Cardiac muscle cell (in vitro differentiated cells and primary cell): ENCODE measurements around the gene TMEM52B. TPM values are rescaled to one million over a fixed set of nuclear protein-coding genes. Genes with fewer than 3 reads are reported as not detected.

Experiments used
- DNase-seq, 2 donors: peaks; one replicate each; pipeline versions ENCODE4 v3.0.0 to v3.0.0-alpha.2; 2010 to 2017; ENCODE audit warnings: low read depth in 1 of 2, low spot score in 1 of 2
- H3K27ac ChIP-seq: fragments of 200-600 bp; sonication (generic); 2 replicates; pipeline ENCODE4 v1.5.1; 2016
- H3K27me3 ChIP-seq: fragments of 200-600 bp; sonication (generic); 2 replicates; pipeline ENCODE4 v1.6.0; 2016; ENCODE audit warnings: control low read depth
- H3K36me3 ChIP-seq: fragments of 200-600 bp; sonication (generic); 2 replicates; pipeline ENCODE4 v1.5.1; 2016; ENCODE audit warnings: control low read depth
- H3K4me1 ChIP-seq: fragments of 200-600 bp; sonication (generic); 2 replicates; pipeline ENCODE4 v1.8.1; 2017; ENCODE audit warnings: low read depth, mild to moderate bottlenecking, mixed run types
- H3K4me3 ChIP-seq: fragments of 200-600 bp; sonication (generic); 2 replicates; pipeline ENCODE4 v1.5.1; 2016; ENCODE audit warnings: mild to moderate bottlenecking
- H3K9me3 ChIP-seq: fragments of 200-600 bp; sonication (generic); 2 replicates; pipeline ENCODE4 v1.5.1; 2017; ENCODE audit warnings: low read depth, mild to moderate bottlenecking, control low read depth
- polyA plus RNA-seq: library from polyadenylated mRNA; unstranded; fragments of >200 nt; fragmentation: Nextera tagmentation; extraction: Ambion mirVana; gene quantifications from 2 replicates; pipeline ENCODE4 v1.2.1, GENCODE V29; 2016
- total RNA-seq: library from RNA; depleted of rRNA; stranded (reverse); fragments of >200 nt; gene quantifications from 2 replicates; pipeline ENCODE4 v1.2.3, GENCODE V29; 2016
- TF ChIP-seq, protein P1 (sequence below): IDR thresholded peaks from 2 replicates; pipeline ENCODE4 v1.5.1; 2012; ENCODE audit warnings: low read depth, mild to moderate bottlenecking, low read length

TMEM52B gene
- total and polyA plus RNA-seq, 2 experiments from 2014 or later: not detected

DNA sequence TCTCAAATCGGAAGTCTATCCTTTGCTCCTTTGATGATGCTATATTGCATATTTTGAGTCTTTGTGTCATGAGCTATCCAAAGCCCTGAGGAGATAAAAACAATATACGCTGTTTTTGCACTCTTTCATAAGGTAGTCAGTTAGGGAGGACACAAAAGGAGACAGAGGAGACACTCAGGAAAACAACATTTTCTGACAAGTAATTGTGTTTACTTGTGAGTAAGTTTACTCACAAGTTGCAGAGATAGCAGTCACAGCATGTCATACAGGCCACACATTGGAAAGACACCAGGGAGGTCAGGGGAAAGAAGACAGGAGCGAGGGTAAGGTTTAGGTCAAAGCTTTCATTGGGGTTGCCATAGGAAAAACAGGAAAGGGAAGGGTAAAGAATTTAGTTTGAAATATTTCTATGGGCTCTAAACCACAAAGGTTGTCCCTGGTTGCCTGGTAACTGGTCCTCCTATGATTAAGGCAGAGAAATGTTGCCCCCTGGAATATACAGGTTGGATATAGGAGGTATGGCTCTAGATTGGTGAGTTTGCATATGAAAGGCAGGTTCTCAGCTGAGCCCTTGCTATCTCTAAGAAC lies 26.5 kb downstream of the TMEM52B start:
- no peak overlapping the region for H3K27ac ChIP-seq
- DNase-seq: no peak
- no peaks in the 10 kb centered on the region for H3K27me3 ChIP-seq
- H3K4me1 ChIP-seq: no peaks in the 10 kb centered on the region
- no peaks in the 10 kb centered on the region for H3K36me3 ChIP-seq
- H3K4me3 ChIP-seq: no peak overlapping the region
- TF ChIP-seq, protein P1, sequence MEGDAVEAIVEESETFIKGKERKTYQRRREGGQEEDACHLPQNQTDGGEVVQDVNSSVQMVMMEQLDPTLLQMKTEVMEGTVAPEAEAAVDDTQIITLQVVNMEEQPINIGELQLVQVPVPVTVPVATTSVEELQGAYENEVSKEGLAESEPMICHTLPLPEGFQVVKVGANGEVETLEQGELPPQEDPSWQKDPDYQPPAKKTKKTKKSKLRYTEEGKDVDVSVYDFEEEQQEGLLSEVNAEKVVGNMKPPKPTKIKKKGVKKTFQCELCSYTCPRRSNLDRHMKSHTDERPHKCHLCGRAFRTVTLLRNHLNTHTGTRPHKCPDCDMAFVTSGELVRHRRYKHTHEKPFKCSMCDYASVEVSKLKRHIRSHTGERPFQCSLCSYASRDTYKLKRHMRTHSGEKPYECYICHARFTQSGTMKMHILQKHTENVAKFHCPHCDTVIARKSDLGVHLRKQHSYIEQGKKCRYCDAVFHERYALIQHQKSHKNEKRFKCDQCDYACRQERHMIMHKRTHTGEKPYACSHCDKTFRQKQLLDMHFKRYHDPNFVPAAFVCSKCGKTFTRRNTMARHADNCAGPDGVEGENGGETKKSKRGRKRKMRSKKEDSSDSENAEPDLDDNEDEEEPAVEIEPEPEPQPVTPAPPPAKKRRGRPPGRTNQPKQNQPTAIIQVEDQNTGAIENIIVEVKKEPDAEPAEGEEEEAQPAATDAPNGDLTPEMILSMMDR: no peak
- no peaks in the 10 kb centered on the region for H3K9me3 ChIP-seq

DNA sequence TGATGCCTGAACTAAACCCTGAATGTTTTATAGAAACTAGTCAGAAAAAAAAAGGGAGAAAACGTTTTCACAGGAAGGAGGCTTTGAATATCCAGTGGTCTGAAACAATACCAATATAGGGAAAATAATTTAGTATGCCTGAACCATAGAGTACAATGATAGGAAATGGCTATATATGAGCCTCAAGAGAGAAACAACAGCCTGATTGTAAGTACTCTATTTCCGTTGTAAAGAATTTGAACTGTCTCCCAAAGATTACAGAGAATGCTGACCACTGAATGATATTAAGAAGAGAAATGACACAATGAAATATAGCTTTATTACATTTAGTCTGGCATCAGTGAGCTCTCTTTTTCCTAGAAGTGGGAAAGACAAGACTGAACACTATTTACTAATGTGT lies 28.3 kb downstream of the TMEM52B start:
- Histone ChIP-seq H3K36me3 (no peaks in the 10 kb centered on the region), H3K27me3 (no peaks in the 10 kb centered on the region), H3K27ac (no peak overlapping the region), H3K4me1 (no peaks in the 10 kb centered on the region), H3K4me3 (no peak overlapping the region), H3K9me3 (no peaks in the 10 kb centered on the region)
- TF ChIP-seq, protein P1: no peak
- peak in 1 of 2 donors; percentile 22 for DNase-seq

DNA sequence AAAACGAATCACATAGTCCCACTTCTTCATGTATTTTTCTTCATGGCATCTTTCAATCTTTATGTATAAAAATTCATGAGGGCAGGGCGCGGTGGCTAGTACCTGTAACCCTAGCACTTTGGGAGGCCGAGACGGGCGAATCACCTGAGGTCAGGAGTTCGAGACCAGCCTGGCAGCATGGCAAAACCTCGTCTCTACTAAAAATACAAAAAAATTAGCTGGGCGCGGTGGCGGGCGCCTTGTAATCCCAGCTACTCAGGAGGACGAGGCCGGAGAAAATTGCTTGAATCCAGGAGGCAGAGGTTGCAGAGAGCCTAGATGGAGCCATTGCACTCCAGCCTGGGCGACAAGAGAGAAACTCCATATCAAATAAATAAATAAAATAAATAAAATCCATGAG lies 31.4 kb downstream of the TMEM52B start:
- no peaks in the 10 kb centered on the region for H3K36me3 ChIP-seq
- no peak overlapping the region for H3K4me3 ChIP-seq
- DNase-seq: no peak

DNA sequence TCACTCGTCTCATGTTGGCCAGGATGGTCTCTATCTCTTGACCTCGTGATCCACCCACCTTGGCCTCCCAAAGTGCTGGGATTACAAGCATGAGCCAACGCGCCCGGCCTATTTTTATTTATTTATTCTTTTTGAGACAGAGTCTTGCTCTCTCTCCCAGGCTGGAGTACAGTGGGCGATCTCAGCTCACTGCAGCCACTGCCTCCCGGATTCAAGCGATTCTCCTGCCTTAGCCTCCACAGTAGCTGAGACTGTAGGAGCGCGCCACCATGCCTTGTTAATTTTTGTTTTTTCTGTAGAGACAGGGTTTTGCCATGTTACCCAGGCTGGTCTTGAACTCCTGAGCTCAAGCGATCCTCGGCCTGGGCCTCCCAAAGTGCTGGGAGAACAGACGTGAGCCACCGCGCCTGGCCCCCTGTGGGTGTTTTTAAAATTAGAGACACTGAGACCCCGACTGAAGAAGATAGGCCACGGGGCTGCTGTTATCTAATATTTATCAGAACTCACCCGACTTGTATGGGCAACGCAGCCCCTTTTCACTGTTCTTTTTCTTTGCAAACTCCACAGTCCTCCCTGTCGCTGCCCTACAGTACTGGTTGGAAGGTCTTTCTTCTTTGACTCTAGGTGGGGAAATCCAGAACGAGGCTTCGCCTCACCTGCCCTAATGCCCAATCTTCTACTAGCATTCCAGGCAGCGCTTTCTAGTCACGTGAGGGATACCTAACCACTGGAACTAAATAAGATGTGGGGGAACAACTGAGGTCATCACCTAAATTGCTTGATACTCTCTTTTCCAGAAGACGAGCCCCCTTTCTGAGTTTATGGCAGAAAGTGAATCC lies 32.5 kb downstream of the TMEM52B start:
- no peaks in the 10 kb centered on the region for H3K9me3 ChIP-seq
- no peak overlapping the region for H3K4me3 ChIP-seq
- DNase-seq: no peak
- no peaks in the 10 kb centered on the region for H3K4me1 ChIP-seq
- TF ChIP-seq, protein P1: no peak
- peak overlapping the region; percentile 94 for H3K27ac ChIP-seq
- H3K36me3 ChIP-seq: no peaks in the 10 kb centered on the region
- no peaks in the 10 kb centered on the region for H3K27me3 ChIP-seq

More for the DNA sequence above, 31.4 kb downstream of the TMEM52B start:
- Histone ChIP-seq H3K27ac (no peak overlapping the region), H3K27me3 (no peaks in the 10 kb centered on the region), H3K9me3 (no peaks in the 10 kb centered on the region), H3K4me1 (no peaks in the 10 kb centered on the region)
- TF ChIP-seq, protein P1: no peak

DNA sequence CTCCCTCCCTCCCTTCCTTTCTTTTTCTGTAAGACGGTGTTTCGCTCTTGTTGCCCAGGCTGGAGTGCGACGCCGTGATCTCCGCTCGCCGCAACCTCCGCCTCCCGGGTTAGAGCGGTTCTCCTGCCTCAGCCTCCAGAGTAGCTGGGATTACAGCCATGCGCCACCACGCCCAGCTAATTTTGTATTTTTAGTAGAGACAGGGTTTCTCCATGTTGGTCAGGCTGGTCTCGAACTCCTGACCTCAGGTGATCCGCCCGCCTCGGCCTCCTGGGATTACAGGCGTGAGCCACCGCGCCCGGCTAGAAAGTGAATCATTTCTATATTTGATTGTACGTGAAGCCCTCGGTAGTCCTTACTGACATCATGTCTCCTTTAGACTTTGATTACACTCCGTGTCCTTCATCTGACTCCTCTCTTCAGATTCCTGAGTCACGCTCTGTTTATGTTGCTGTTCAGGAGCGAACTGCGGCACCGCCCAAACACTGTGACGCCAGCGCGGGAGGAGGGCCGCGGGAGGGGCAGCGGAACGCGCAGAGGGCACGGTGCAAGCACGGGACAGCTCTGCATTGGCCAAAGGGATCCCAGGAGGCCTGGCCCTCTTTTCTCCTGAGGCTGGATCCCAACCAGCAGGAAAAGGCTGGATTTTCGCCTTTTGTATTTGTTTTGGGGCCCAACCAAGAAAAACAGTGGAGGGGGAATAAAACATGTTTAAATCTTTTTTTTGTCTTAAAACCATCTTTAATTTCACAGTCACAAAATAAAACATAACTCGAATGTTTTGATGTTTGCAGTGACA lies 33.3 kb downstream of the TMEM52B start:
- Histone ChIP-seq H3K27me3 (no peaks in the 10 kb centered on the region), H3K4me1 (no peaks in the 10 kb centered on the region), H3K4me3 (peak overlapping the region; percentile 78), H3K9me3 (no peaks in the 10 kb centered on the region), H3K36me3 (no peaks in the 10 kb centered on the region), H3K27ac (peak overlapping the region; percentile 94)
- TF ChIP-seq, protein P1: no peak
- peak; percentile 88 to 99 for DNase-seq
